GM21367 (cell line): ENCODE data around the gene CFAP410.
"Not testable (repeated sequence)": the region's sequence is repeated elsewhere in the genome, so short reads cannot be mapped to it uniquely, and the experiment has no call there.

ENCODE experiments used
- ATAC-seq: cut with Tn5 transposase; IDR thresholded peaks from one replicate; pipeline ENCODE4 v1.9.1; 2021; ENCODE audit not compliant: unreplicated experiment

CFAP410 gene

DNA sequence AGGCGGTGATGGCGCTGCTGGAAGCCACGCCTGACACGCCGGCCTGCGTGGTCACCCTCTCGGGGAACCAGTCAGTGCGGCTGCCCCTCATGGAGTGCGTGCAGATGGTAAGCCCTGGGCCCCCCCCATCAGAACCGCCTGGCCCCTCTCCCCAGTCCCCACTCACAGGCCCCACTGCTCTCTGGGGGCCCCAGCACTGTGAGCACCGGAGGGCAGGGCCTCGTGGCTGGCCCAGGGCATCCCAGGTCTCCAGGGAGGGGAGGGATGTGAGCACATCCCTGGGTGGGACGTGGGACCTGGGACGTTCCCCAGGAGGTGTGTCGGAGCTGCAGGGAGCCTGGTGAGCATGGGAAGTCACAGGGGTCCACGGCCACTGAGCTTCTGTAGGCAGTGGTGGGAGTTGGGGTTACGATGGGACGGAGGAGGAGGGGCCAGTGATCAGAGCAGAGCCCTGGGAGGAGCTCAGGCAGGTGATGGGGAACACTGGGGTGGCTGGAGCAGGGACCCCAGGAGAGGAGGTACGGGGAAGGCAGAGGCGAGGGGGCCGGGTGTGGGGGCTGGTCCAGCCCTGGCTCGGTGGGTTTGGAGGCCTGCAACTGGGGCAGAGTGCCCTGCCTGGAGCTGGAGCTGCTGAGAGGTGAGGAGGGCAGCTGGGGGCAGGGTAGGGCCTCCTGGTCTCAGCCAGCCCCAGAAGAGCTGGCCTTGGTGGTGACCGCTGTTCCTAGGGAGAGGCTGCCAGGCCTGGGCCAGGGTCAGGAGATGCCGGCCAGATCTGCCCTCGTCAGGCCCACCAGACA lies 20.5 kb downstream of the CFAP410 start:
- ATAC-seq, result no peak

DNA sequence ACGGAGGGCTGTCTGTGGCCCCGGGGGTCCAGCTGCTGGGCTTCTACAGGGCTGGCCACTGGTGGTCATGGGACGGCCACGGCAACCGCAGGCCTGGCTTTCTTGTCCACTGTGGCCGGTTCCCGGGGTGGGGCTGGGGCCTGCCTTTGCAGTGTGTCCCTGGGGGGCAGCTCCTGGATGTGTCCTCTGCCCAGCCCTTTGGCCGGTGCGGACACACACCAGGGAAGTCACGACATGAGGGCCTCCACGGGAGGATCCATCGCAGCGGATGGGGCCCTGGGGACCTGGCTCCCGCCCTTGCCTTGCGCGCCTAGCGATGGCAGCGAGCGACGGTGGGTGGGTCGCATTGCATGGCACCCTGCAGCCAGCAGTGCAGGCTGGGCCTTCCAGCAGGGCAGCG lies 21.3 kb downstream of the CFAP410 start:
- ATAC-seq, result no peak

DNA sequence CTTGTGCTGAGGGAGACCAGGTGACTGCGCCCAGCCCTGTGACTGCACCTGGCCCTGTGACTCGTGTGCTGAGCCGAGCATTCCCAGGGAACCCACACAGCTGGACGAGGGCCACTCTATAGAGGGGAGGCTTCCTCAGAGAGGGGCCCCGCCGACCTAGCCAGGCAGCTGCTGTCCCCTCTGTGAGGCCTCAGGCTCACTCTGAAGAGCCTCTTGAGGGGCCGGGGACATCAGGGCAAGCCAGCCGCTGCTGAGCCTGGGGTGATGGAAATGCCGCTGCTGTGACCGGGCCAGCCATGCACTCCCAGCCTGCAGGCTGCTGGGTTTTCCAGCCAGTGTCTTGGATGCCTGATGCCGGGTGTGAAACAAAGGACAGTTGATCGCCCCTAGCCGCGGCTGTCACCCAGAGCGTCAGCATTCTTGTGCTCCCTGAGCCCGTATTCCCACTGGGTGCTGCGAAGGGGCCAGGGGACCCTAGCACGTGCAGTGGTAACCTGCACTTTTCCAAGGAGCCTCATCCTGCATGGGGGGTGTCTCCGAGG lies 21.9 kb downstream of the CFAP410 start:
- no peak for ATAC-seq

DNA sequence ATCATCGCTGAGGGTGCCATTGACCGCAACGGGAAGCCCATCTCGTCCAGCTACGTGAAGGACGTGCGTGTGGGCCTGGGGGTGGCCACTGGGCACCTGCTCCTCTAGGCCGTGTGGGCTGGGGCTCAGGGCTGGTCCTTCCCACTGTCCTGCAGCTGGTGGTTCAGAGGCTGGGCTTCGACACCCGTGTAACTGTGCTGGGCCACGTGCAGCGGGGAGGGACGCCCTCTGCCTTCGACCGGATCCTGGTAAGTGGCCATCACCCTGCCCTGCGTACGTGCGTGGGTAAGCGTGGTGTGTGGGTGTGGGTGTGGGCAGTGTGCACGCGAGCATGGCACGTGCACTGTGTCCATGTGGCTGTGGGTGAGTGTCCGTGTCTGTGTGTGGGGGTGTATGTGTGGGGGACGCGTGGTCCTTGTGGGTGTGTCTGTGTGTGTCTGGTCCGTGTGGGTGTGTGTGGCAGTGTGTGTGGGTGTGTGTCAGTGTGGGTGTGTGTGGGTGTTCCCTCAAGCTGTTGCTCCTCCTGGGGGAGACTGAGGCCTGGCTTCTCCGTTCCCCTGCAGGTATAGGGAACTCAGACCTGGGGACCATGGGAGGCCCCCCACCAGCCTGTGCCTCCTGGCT lies 22.8 kb downstream of the CFAP410 start:
- ATAC-seq, result no peak

DNA sequence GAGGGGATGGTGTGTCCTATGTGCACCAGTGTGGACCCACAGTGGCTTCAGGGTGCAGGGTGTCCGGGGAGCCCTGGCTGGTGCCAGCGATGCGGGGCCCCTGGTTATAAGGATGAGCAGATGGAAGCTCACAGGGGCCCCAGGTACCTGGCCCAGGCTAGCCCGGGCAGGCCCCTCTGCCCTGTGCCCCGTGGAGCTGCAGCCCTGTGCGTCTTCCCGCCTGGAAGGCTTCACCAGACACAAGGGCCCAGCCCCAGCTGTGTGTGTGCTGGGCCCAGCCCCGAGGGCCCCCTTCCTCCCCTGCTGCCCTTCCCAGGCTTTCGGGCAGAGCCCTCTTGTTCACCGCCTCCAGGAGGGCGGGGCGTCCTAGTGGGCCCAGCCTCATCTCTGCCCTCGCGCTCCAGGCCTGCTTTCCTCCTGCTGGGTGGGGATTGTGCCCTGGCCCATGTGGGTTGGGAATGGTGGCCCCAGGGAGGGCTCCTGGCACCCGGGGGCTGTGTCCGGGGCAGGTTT lies 23.4 kb downstream of the CFAP410 start:
- no peak for ATAC-seq

DNA sequence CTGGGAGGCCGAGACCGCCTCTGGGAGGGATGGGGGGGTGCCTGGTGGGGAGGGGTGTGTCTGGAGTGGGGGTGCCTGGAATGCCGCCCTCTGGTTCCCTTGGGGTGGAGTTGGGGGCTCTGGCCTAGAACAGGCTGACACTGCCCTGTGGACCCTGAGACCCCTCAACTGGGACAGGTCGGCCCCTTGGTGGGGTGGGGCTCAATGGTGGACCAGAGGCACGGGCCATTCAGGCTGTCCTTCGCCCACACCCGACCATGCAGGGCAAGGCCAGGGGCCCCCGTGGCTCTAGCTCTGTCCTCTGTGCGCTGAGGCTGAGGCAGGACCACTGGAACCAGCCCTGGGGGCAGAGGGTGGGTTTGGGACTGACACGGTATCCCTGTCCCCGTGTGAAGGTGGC lies 24.6 kb downstream of the CFAP410 start:
- no peak for ATAC-seq

DNA sequence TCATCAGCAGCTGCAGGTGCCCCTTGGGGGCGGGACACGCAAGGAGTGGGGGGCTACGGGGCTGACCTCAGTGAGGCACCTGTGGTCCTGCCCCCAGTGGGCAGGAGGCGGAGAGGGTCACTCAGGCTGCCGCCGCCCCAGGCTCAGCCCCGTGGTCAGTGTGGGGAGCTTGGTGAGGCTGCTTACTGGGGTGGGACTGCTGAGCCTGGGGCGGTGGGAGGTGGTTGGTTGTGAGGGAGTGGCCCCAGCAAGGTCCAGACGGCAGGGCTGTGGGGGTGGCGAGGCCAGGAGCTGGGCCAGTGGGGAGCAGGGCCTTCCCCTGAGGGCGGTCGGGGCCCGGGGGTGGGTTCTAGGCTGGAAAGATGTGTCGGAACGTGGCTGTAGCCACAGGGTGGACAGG lies 25.1 kb downstream of the CFAP410 start:
- no peak for ATAC-seq

DNA sequence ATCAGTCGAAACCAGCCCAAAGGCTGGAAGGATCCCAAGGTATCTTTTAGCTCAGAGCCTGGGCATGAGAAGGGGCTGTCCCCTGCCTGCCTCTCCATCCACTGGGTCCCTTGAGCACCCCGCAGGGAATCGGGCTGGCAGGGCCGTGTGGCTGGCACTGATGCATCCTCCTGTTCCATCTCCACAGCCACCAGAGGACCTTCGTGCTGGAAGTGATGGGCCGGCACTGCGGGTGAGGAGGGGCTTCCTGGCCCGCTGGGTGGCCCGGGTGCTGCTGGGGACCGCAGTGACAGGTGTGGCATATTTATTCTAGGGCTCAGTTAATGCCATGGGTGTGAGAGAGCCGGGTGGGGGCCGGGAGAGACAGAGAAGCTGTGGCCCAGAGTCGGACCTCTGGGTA lies 25.7 kb downstream of the CFAP410 start:
- ATAC-seq, result no peak

DNA sequence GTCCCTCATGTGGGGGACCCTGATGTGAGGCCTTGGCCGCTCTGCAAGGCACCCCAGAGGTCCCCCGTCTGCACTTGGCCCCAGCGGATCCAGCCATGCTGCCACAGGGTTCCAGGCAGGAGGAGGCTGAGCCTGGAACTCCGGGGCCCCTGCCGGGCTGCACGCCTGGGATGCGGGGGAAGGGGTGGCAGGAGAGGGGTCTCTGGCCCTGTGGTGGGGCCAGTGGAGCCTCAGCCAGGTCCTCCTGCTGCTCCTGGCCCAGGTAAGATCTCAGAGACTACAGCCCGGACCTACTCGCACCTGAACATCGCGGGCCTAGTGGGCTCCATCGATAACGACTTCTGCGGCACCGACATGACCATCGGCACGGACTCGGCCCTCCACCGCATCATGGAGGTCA lies 26.5 kb downstream of the CFAP410 start:
- ATAC-seq, result no peak

DNA sequence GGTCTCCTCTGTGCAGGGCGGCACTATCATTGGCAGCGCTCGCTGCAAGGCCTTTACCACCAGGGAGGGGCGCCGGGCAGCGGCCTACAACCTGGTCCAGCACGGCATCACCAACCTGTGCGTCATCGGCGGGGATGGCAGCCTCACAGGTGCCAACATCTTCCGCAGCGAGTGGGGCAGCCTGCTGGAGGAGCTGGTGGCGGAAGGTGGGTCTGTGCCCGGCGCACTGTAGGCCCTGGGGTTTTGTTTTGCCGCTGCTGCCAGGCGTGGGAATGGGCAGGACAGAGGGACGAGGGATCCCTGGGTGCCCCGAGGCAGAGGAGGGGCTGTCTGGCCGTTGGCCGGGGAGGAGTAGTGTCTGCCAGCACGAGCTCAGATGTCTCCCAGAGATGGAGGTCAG lies 27.1 kb downstream of the CFAP410 start:
- ATAC-seq, result no peak

DNA sequence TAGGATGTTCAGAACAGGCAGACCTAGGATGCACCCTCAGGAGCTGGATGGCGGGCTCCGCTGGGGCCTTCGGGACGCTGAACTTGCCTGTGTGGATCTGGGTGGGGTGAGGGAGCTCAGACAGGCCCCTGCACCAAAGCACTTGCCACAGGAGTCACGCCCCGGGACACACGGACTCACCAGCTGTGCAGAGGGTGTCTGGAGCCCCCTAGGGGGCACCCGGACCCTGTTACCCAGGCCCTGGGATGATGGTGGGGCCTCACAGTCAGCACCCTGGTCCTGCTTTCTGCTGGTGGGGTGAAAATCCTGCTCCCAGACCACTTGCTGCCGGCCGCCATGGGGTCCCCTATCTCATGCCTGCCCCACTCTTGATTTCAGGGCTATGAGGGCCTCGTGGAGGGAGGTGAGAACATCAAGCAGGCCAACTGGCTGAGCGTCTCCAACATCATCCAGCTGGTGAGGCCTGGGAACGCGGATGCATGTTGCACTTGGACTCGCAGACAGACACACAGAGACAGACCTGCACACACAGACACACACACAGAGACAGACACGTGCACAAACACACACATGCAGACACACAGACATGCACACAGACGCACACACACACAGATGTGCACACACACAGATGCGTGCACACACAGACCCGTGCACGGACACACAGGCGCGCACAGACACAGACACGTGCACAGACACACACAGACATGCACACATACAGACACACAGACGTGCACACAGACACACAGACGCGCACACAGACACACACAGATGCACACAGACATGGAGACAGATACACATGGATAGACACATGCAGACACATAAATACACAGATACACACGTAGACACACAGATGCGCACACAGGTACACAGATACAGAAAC lies 28.3 kb downstream of the CFAP410 start:
- no peak for ATAC-seq

DNA sequence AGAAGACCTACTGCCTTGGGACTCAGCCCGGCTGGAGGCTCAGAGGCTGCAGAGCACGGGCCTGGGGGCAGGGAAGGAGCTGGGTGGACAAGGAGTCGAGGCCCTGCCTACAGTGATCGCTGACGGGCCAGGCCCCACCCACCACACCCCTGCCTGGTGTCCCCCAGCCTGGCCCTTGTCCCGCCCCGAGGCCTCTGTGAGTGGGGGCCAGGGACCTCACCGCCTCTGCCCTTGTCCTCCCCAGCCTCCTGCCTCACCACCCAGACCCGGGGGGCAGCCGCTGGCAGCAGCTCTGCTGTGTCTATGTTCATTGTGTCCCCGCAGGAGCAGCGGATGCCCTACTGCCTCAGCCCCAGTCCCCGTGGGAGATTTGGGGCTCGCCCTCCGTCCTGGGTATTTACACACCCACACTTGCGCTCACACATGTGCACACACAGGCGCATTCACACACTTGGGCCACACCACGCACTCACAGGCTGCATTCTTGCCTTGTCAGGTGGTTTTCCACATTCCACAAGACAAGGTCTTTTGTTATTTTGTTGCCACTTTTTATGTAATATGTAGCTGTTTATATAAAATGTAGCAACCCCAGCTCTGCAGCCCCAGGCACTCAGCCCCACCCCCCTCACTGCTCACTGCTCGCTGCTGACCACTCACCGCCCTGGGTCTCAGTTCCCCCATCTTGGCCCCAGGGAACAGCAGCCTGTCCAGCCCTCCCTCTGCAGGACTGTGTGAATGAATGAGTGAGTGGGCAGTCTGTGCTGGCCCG lies 32.1 kb downstream of the CFAP410 start:
- no peak for ATAC-seq

DNA sequence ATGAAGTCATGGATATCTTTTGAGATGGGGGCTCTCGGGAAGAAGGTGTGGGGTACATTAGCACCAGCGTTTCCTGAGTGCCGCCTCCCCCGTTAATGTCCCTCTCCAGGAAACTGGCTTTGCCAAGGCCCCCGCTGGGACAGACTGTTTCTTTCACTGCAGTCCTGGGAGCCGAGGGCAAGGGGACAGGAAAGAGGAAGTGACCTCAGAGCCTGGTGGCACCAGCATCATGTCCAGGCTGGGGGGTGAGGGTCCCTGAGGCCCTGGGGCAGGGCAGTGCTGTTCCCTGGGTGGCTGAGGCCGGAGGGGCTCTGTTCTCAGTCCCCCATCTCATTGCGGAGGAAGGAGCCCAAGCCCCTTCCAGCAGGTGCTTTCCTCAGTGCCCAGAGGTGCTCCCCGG lies 33.5 kb downstream of the CFAP410 start:
- ATAC-seq, result no peak

DNA sequence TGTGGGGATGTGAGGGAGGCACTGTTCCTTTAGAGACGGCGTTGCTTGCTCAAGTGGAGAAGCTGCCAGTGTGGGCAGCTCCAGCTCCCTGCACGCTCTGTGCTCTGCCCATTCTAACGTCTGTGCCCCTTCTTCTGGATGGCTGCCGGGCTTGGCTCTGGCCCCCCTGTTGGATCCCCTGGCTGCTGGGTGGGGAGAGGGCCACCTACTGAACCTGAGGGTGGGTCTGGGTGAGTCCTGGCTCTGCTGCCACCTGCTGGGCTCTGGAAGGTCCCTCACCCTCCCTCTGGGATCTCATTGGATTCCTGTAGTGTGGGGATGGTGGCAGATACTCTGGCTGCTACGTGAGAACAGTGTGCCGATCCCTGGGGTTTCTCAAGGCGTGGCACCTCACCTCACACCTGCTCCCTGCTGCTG lies 34.3 kb downstream of the CFAP410 start:
- ATAC-seq, result no peak

DNA sequence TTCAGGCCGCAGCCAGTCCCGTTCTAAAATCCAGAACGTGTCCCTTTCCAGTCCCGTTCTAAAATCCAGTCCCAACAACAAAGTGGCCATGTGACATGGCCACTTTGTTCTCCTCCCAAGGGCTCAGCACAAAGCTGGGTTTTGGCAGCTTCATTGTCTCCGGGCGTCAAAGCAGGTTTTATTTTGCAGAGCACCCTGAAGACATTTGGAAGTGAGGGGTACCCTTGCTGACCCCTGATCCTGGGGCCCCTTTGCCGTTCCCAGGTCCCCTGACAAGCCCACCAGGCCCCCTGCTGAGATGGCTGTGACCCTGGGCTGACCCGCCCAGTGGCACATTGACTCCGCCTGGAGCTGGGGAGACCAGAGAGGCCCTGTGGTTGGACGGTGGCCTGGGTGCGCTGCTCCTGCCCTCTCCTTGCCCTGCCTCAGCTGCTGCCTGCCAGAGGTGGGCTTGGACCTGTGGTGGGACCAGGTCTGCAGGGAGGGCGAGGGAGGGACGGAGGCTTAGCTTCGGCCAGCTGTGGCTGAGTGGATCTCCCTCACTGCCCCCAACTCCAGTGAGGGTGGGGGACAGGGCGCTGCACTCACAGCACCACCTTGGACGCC lies 35.1 kb downstream of the CFAP410 start:
- no peak for ATAC-seq

DNA sequence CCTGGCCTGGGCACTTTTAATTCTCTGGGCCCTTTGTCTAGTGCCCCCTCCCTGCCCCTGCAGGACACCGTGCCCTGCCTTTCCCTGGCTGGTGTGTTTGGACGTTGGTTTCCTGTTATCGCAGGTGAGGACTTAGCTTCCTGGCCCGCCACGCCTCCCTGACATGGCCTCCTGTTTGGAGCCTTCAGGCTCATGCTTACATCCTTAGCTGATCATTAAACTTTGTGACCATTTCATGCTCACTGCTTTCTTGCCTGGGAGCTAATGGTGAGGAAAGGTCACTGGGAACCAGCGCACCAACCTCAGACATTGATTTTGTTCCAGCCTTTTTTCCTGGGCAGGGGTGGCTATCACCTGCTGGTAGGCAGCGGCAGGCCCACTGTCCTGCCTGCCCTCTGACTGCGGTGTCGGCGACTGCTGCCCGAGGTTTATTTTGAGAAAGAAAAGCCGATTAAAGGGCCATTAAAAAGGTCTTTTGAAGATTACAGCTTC lies 35.7 kb downstream of the CFAP410 start:
- no peak for ATAC-seq

DNA sequence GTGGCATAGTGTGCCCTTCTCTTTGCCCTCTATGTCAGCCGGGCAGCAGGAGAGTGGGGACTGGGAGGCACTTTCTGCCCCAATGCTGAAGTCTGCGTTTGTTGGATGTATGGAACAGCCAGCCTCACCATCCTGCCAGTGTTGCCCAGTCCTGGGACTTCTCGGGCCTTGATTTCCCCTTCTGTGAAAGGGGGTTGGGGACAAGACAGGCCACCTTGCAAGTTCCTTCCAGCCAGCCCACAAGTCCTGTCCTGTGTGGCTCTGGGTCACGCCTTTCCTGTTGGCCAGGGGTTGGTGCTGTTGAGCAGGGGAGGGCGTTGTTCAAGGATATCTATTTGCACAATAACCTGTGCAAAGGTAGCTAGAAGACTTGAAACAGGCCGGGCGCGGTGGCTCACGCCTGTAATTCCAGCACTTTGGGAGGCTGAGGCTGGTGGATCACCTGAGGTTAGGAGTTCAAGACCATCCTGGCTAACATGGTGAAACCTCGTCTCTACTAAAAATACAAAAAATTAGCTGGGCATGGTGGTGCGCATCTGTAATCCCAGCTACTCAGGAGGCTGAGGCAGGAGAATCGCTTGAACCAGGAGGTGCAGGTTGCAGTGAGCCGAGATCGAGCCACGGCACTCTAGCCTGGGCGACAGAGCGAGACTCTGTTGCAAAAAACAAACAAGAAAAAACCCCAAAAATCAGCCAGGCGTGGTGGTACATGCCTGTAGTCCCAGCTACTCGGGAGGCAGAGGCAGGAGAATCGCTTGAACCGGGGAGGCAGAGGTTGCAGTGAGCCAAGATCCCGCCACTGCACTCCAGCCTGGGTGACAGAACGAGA lies 36.4 kb downstream of the CFAP410 start:
- ATAC-seq, result not testable (repeated sequence)

DNA sequence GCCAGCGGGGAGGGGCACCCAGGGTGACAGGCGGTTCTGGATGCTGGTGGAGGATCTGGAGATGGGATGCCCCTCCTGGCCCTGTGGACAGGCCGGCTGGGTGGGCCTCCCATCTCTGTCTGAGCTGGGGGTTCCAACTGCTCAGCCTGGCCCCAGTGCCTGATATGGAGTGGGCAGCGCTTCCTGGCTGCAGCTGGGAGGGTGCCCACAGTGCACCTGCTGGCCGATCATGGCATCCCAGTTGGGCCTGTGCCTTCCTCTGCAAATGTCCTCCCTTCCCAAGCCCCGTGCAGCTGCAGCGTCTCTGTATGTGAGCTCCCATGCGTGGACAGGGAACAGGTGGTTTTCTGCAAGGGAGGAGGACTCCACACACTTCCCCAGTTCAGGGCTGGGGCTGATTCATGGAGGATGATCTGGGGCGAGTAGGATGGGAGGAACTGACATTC lies 37.2 kb downstream of the CFAP410 start:
- no peak for ATAC-seq

DNA sequence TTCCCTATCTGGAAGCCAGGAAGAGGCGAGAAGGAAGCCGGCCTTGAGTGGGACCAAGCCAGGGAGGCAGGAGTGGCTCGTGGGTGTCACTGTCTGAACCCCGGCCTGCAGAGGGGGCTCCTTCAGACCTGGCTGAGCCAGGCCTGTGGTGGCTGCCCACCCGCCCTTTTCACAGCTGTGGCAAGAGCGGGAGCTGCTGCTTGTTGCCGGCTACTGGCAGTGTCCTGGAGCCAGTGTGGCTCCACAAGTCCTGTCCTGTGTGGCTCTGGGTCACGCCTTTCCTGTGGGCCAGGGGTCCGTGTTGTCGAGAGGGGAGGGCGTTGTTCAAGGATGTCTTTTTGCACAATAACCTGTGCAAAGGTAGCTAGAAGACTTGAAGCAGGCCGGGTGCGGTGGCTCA lies 38.0 kb downstream of the CFAP410 start:
- no peak for ATAC-seq
